ENCODE results near the gene STK17A.

DNA sequence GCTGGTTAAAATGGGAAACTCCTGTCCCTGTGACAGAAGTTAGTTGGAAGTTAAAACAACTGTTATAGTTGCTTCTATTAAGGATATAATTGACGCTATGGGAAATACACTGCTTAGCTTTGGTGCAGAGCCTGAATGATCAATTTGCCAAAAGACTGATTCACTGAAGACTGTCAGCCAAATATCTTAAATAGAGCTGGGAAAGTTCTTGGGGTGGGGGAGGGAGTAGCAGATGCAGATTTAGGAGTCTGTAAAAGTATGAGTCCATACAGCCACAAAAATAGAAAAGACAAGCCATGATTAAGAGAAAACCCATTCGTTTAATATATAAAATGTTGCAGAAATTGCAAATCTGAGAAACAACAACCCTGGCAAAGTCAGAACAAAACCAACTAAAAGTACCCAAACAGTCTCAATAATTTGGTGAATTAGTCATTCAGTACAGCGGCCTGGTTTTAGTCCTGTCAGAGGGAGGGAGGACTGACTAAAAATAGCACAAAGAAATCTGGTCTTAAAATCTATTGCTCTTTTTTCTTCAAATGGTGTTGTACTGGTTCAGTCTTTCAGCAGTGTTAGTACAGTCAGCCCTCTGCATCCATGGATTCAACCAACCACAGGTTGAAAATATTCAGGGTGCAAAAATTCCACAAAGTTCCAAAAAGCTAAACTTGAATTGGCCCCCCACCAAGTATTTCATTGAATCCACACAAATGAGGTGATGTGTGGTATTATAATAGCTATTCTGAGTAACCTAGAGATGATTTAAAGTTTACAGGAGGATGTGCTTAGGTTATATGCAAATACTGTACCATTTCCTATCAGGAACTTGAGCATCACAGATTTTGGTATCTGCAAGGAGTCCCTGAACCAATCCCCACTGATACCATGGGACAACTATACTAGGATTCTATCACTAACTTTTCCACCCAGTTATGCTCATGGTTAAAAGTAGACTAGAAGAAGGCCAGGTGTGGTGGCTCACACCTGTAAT lies 30.0 kb downstream of the STK17A start:
- TF ChIP-seq, protein P1, sequence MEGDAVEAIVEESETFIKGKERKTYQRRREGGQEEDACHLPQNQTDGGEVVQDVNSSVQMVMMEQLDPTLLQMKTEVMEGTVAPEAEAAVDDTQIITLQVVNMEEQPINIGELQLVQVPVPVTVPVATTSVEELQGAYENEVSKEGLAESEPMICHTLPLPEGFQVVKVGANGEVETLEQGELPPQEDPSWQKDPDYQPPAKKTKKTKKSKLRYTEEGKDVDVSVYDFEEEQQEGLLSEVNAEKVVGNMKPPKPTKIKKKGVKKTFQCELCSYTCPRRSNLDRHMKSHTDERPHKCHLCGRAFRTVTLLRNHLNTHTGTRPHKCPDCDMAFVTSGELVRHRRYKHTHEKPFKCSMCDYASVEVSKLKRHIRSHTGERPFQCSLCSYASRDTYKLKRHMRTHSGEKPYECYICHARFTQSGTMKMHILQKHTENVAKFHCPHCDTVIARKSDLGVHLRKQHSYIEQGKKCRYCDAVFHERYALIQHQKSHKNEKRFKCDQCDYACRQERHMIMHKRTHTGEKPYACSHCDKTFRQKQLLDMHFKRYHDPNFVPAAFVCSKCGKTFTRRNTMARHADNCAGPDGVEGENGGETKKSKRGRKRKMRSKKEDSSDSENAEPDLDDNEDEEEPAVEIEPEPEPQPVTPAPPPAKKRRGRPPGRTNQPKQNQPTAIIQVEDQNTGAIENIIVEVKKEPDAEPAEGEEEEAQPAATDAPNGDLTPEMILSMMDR (IDR thresholded peaks at IDR 0.05; ENCODE audit: borderline replicate concordance, extremely low read depth, low read length, poor library complexity, severe bottlenecking), result no peak
- TF ChIP-seq EZH2 (IDR thresholded peaks at IDR 0.05; ENCODE audit: borderline replicate concordance, low read depth, low read length, severe bottlenecking), result no peak
